ENCODE measurements around the gene CCDC167. TPM values are rescaled to one million over a fixed set of nuclear protein-coding genes. Genes with fewer than 3 reads are reported as not detected.

The CCDC167 gene
- 10 to 100 TPM in 3 of 4 donors, 1 to 10 TPM in 1; 9.4 to 50.7 (median 25.8) TPM for total RNA-seq

- H3K4me3 ChIP-seq: peak within 1 kb of the TSS; percentile 48 to 76 (median 66)
- peak; percentile 83 to 88 for DNase-seq (ENCODE audit: low spot score in 2 of 2)
- 1% methylated on average over 38 of the region's 38 CpGs for WGBS, 2 donors
- H3K4me1 ChIP-seq: peaks cover 0 to 7% (median 4%) of the 10 kb centered on the region in 4 donors
- H3K36me3 ChIP-seq: no peaks in the 10 kb centered on the region
- H3K9me3 ChIP-seq: no peaks in the 10 kb centered on the region
- H3K27me3 ChIP-seq: no peaks in the 10 kb centered on the region
- peak within 1 kb of the TSS in 3 of 4 donors; percentile 1 to 70 (median 50) for H3K27ac ChIP-seq
- TF ChIP-seq CTCF (IDR thresholded peaks at IDR 0.05) (no peak), POLR2A (IDR thresholded peaks at IDR 0.05) (no peak), EP300 (IDR thresholded peaks at IDR 0.05) (no peak)
Observed at GRCh38 chr6:37499433-37500293, at the start of gene CCDC167. CCDC167 (minus strand) TSS chr6:37499893; CDS start chr6:37499863, 30 bp downstream.

GRCh38 chr6:37549154-37549553 lies 49.5 kb upstream of the CCDC167 start:
- WGBS, 2 donors: 66 to 77% methylated on average over 7 of the region's 7 CpGs
- Histone ChIP-seq H3K4me1 (peaks cover 0 to 4% (median 0%) of the 10 kb centered on the region in 4 donors), H3K27ac (no peak overlapping the region), H3K27me3 (no peaks in the 10 kb centered on the region), H3K36me3 (no peaks in the 10 kb centered on the region), H3K9me3 (no peaks in the 10 kb centered on the region), H3K4me3 (no peak overlapping the region)
- no peak for TF ChIP-seq CTCF (IDR thresholded peaks at IDR 0.05)
- TF ChIP-seq EP300 (IDR thresholded peaks at IDR 0.05): no peak
- TF ChIP-seq POLR2A (IDR thresholded peaks at IDR 0.05): no peak
- no peak for DNase-seq (ENCODE audit: low spot score in 2 of 2)

- no peaks in the 10 kb centered on the region for H3K9me3 ChIP-seq
- 79% methylated on average over 8 of the region's 8 CpGs for WGBS, 2 donors
- no peak for DNase-seq (ENCODE audit: low spot score in 2 of 2)
Observed at GRCh38 chr6:37548067-37548674, 48.5 kb upstream of the CCDC167 start.

GRCh38 chr6:37547564-37548061 lies 47.9 kb upstream of the CCDC167 start:
- no peak for TF ChIP-seq CTCF (IDR thresholded peaks at IDR 0.05)
- no peak for TF ChIP-seq POLR2A (IDR thresholded peaks at IDR 0.05)
- no peak for TF ChIP-seq EP300 (IDR thresholded peaks at IDR 0.05)
- no peak overlapping the region for H3K27ac ChIP-seq
- H3K36me3 ChIP-seq: no peaks in the 10 kb centered on the region
- no peaks in the 10 kb centered on the region for H3K27me3 ChIP-seq
- H3K4me1 ChIP-seq: peaks cover 0 to 4% (median 0%) of the 10 kb centered on the region in 4 donors
- no peak overlapping the region for H3K4me3 ChIP-seq
- no peaks in the 10 kb centered on the region for H3K9me3 ChIP-seq
- DNase-seq (ENCODE audit: low spot score in 2 of 2): no peak
- 47 to 54% methylated on average over 8 of the region's 8 CpGs for WGBS, 2 donors

More at GRCh38 chr6:37548067-37548674, 48.5 kb upstream of the CCDC167 start:
- Histone ChIP-seq H3K27ac (no peak overlapping the region), H3K4me3 (no peak overlapping the region), H3K4me1 (peaks cover 0 to 4% (median 0%) of the 10 kb centered on the region in 4 donors), H3K36me3 (no peaks in the 10 kb centered on the region), H3K27me3 (no peaks in the 10 kb centered on the region)
- TF ChIP-seq EP300 (IDR thresholded peaks at IDR 0.05) (no peak), CTCF (IDR thresholded peaks at IDR 0.05) (no peak), POLR2A (IDR thresholded peaks at IDR 0.05) (no peak)
